GM12873 (cell line): ENCODE results near the gene FAM124B.

ENCODE experiments used
- TF ChIP-seq, protein P1 (sequence below): IDR thresholded peaks from 2 replicates; pipeline ENCODE4 v1.5.1; 2012; ENCODE audit warnings: low read depth, mild to moderate bottlenecking, moderate library complexity, low read length, control low read depth; ENCODE audit not compliant: insufficient read depth; ENCODE audit errors: missing control alignments

The FAM124B gene

DNA sequence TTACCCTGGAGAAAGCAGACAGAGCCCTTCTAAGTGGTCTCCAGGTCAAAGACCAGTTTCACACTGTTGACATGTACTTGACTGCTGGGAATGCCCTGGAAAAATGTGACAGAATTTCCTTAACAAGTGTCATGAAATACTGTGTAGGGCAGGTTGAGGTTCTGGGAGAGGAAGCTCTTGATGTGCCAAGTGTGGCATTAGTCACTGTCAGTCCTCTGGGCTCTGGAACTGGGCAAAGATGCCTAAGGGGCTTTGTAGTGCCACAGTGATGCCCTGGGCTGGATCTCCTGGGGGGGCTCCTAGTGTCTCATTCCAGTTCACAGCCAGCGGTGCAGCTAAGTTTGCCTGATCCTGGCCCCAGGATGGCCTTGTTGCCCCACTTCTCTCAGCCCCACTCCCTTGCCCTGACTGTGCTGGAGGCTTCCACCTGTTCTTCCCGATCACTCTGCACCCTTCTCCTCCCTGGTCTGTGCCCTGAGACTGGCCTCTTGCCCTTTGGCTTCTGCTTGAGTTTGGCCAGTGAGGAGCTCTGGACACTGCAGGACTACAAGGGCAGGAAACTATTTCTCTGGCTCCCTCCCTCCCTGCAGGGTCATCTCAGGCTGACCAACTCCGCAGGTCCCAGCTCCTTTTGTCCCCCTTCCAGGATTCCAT lies 27.0 kb upstream of the FAM124B start:
- TF ChIP-seq, protein P1, sequence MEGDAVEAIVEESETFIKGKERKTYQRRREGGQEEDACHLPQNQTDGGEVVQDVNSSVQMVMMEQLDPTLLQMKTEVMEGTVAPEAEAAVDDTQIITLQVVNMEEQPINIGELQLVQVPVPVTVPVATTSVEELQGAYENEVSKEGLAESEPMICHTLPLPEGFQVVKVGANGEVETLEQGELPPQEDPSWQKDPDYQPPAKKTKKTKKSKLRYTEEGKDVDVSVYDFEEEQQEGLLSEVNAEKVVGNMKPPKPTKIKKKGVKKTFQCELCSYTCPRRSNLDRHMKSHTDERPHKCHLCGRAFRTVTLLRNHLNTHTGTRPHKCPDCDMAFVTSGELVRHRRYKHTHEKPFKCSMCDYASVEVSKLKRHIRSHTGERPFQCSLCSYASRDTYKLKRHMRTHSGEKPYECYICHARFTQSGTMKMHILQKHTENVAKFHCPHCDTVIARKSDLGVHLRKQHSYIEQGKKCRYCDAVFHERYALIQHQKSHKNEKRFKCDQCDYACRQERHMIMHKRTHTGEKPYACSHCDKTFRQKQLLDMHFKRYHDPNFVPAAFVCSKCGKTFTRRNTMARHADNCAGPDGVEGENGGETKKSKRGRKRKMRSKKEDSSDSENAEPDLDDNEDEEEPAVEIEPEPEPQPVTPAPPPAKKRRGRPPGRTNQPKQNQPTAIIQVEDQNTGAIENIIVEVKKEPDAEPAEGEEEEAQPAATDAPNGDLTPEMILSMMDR, result no peak

DNA sequence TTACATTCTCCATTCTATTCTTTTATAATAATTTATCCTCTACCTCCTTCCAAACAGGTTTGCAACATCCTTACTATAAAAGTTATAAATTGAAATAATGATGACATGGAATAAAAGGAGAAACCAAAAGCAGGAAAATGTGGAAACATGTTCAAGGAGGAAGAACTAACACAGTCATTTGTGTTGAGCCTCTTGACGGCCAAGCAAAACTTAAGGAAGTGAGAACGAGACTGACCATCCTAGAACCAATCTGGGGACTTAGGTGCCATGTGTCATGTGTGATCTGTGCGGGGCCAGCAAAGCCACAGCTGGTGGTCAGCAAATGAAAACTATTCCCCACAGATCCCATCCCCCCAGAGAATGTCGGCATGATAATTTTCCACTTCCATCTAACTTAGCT lies 25.6 kb upstream of the FAM124B start:
- TF ChIP-seq, protein P1, result no peak

DNA sequence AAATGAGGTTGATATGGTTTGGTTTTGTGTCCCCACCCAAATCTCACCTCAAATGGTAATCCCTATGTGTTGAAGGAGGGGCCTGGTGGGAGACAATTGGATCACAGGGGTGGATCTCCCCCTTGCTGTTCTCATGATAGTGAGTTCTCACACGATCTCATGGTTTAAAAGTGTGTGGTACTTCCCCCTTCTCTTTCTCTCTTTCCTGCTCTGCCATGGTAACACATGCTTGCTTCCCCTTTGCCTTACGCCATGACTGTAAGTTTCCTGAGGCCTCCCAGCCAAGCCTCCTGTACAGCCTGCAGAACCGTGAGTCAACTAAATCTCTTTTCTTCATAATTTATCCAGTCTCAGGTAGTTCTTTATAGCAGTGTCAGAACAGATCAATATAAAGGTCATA lies 24.7 kb upstream of the FAM124B start:
- TF ChIP-seq, protein P1, result no peak

DNA sequence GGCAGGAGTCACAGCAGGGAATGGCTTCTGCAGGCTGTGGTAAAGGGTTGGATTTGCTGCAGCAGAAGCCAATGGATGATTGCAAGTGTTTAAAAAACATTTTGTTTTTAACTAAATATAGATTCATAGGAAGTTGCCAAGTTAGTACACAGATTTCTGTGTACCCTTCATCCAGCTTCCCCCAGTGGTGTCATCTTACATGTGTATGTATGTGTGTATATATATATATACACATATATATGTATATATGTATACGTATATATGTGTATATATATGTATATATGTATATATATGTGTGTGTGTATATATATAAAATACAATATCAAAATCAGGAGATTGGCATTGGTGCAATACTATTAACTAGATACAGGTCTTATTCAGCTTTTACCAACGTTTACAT lies 19.2 kb upstream of the FAM124B start:
- TF ChIP-seq, protein P1, result no peak

DNA sequence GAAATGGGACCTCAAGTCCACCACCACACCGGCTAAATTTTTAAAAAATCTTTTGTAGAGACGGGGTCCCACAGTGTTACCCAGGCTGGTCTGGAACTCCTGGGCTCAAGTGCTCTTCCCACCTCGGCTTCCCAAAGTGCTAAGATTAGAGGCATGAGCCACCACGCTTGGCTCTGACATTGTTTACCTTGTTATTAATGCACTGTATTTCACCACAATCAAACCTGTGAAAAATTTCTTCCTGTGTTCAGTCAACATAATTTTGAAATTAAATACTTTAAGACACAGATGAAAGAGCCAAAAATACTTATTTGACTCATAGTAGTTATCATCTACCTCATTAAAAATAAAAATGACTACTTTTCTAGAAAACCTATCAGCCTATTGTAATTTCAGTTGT lies 16.0 kb upstream of the FAM124B start:
- TF ChIP-seq, protein P1, result no peak

DNA sequence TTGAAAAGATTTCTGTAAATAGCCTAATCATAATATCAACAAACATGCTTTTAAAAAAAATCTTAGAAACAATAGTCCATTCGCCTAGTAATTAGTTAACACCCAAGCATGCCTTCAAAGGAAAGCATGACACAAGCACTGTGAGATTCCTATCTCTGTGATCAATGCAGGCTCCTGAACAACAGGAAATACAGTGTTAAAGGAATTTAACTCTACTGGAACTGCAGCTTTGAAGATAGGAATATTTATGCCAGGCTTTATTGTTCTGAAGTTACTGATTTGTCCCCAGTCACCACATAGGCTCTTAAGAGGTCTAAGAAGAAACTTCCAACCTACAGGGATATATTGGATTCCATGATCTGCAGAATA lies 15.4 kb upstream of the FAM124B start:
- TF ChIP-seq, protein P1, result no peak

DNA sequence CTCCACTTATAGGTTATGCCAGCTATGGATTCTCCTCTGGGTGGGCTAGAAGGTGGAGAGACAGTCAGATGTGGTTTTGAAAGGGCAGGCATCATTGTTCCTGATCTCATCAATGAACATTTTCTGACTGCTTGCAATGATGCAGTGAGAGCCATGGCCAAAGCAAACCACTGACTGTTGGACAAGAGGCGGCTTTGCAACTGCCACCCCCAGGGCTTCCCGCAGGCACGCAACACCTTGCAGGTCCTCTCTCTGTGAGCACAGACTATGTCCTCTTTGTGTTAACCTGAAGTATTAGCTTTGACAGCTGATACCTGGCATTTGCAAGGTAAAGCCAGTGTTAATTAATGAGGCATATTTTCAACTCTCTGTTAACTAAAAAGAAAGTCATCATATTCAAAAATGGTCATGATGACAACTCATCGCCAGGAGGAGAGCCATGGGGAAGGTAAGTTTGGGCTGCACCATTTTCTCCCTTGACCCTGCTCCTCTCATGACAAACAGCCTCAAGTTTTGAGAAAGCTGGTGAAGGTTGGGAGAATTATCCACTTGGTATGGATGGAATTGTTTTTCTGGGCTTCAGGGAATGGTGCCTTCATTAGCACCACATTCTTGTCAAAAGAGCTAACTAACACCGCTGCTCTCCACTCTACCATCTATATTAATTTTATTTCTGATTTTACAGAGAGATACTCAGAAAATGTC lies 14.9 kb upstream of the FAM124B start:
- TF ChIP-seq, protein P1, result no peak
